ENCODE results near the gene TSPAN9.

TSPAN9 gene

DNA sequence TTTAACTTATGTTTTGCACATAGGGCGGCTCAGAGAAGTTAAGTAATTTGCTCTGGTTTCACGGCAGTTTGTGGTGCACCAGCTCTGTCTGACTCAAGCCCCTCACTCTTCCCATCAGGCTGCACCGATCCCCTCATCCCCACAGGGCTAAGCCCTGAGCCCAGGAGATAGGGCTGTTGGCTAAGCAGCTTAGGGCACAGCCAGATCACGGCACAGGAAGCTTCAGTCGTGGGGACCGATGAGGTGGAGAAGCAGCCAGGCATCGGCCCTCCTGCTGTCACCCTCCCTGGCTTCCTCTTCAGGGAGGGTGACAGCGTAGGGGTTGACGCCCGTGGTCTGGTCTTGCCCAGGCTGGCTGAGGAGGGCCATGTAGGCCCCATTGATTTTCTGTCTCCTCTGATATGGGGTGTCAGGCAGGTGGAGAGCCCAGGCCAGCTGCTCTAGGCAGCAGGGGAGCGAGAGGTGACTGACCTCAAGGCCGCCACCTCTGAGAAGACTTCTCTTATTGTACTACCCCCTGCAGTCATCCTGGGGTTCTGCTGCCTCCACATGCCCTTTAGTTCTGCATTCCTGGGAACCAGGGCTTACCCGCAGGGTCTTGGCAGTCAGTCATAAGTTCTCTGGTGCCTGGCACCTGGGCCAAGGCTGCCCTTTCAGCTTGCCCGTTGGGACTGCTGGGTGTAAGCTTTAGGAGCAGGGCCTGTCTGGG is 166.4 kb downstream of the TSPAN9 start:
- DNase-seq (ENCODE audit: extremely low read depth in 1 of 2, low read depth in 1 of 2) = no peak

DNA sequence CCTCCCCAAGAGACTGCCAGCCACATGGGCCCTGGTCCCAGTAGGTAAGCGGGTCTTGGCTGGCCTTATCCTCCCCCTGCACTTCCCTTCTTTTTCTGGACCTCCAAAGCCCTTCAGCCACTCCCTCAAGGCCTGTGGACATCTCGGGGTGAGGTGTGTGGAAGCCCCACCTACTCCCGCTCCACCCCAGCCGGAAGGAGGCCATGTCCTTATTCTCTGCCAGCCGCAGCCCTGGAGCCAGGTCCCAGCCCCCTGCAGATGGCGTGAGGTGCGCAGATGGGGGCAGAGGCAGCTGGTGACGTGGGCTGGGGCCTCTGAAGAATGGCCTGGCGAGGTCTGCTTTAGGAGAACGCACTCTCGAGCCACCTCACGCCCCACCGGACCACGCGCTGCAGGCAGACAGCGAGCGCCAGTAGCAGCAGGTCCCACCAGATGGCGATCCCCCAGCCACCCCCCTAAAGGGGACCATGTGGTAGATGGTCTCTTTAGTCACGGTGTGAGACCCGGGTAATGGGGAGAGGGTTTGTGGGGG is 167.1 kb downstream of the TSPAN9 start:
- DNase-seq (ENCODE audit: extremely low read depth in 1 of 2, low read depth in 1 of 2) = no peak

- DNase-seq (ENCODE audit: extremely low read depth in 1 of 2, low read depth in 1 of 2) = no peak
Observed at GRCh38 chr12:3246253-3246652, 169.1 kb downstream of the TSPAN9 start.

GRCh38 chr12:3247077-3247476 is 169.9 kb downstream of the TSPAN9 start:
- no peak for DNase-seq (ENCODE audit: extremely low read depth in 1 of 2, low read depth in 1 of 2)

DNA sequence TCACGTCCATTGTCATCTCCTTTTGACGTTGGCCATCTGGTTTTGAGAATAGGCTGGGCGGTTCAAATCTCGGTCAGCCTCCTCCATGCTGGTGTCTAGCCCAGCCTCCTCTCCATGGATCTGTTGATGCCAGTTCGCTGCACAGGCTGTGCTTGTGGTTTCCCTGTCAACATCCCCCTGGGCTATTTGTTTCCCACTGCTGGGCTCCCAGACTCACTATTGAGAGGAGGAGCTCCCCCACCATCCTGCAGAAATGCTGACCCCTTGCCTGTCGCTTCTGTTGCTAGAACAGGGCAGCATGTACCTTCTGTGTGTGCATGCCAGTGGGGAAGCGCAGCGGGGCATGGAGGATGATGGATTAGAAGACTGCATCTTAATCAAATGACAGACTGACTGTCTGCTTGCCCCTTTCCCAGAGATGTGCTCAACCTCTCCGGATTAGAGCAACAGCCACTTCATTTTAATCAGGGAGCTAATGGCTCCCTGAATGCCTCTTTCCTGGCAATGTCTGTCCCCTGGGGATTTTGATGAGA is 170.5 kb downstream of the TSPAN9 start:
- no peak for DNase-seq (ENCODE audit: extremely low read depth in 1 of 2, low read depth in 1 of 2)

- DNase-seq (ENCODE audit: extremely low read depth in 1 of 2, low read depth in 1 of 2) = no peak
Observed at GRCh38 chr12:3249081-3249800, 172.1 kb downstream of the TSPAN9 start.

DNA sequence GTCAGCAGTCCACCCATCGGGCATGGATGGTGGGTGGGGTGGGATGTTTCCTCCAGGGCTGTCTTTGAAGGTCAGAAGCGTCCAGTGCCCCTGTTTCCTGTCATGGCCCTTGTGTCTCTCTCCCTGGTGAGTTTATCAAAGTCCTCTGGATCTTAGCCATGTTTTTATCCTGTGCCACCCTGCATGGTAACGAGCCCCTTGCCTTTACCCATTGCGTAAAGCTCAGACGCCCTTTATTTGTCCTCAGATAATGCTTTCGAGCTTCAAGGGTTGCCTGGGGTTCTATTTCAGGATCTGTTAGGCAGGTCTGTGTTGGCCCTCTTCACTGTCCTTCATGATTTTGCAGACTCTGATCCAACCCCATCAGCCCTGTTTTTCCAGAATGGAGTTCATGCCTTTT is 172.9 kb downstream of the TSPAN9 start:
- DNase-seq (ENCODE audit: extremely low read depth in 1 of 2, low read depth in 1 of 2) = no peak

- no peak for DNase-seq (ENCODE audit: extremely low read depth in 1 of 2, low read depth in 1 of 2)
Observed at GRCh38 chr12:3250576-3250975, 173.4 kb downstream of the TSPAN9 start.

DNA sequence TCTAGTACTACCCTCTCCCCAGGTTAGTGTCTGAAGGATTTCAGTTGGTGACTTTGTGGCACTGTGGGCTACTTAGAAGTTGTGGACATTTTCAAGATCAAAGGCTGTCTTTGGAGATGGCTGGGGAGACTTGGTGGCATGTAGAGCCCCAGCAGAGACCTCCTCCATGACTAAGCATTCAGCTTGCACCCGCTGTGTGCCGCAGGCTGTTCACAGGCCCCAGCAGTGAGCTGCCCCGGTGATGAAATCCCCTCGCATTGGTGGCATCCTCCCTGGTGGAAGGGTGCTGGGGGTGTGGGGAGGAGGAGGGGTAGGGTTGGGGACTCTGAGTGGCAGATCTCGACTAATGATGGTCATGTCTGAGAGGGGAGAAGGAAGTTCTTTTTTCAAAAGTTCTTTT is 173.9 kb downstream of the TSPAN9 start:
- no peak for DNase-seq (ENCODE audit: extremely low read depth in 1 of 2, low read depth in 1 of 2)

DNA sequence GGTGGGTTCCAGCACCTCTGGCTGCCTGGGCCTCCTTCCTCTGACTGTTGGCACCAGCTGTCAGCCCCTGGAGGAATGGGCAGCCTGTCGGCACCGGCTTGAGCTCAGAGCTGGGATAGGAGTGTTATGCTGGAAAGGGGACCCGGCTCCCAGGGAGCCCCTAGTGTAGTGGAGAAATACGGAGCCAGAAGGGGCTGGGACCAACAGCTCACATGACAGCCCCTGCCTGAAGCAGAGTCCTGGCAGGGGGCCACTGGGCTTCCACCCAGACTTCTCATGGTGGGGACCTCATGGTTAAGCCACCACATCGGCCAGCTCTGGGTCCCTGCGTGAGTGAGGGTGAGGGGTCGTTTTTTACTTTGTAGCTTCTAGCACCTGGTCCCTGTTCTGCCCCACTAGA is 174.5 kb downstream of the TSPAN9 start:
- DNase-seq (ENCODE audit: extremely low read depth in 1 of 2, low read depth in 1 of 2) = no peak

GRCh38 chr12:3252450-3252891 is 175.3 kb downstream of the TSPAN9 start:
- DNase-seq (ENCODE audit: extremely low read depth in 1 of 2, low read depth in 1 of 2) = no peak

DNA sequence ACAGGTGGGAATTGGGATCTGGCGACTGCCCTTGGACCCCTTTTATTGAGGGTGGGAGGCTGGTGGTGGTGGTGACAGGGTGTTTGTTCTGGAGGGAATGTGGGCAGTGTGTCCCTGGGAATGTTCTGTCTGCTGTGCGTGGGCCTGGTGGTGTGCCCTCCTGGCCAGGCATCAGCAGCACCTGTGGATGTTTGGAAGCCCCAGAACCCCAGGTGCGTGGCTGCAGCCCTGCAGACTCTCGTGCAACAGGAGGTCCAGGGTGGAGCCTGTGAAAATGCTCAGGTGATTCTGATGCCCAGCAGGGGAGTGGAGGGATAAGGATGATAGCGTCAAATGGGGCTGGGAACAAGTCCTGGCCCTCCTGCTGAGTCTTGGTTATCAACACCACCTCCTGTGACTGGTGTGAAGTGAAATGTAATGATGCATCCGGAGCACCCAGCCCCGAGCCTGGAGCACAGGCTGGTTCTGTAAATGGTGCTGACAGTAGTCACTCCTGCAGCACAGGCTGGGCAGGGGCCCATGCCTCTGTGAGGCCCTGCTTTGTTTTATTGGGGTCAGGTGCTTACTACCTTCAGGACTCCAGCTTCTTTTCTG is 176.6 kb downstream of the TSPAN9 start:
- DNase-seq (ENCODE audit: extremely low read depth in 1 of 2, low read depth in 1 of 2) = no peak

DNA sequence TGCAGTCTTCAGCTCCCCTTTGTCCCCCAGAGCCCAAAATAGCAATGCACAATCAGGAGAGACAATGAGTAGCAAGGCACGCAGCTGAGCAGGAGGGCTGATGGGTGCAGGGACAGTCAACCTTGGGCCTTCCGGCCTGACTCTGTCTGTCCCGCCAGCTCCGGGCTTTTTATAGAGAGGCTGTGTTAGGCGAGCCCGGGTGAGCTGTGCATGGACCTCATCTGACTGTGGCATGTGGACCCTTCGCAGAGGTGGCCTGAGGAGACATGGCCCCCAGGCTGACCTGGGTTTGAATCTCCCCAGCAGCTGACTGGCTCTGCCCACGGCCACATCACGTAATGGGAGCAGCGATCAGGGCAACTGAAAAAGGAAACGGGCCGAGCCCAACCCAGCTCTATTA is 177.9 kb downstream of the TSPAN9 start:
- DNase-seq (ENCODE audit: extremely low read depth in 1 of 2, low read depth in 1 of 2) = no peak

DNA sequence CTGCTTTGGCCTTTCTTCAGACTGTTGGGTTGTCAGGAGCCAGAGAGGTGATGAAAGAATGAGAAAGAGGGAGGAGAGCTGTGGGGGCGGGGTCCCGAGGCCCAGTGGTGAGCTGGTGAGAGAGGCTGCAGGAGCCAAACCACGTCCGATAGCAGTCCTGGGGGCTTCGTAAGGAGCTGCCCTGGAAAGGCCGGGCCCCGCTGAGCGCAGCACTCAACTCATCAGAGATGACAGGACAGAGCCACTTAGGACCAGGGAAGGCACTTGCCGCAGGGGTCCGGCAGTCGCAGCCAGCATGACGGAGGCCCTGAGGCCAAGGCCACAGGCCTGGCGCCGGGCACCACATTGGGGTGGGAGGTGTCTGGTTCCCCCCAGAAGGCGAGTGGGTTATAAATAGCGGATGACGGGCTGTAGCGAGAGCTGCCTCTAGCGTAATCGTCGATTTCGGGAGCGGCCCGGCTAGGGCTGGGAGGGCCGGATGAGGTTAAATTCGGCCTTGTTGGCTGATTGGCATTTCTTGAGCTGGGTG is 179.0 kb downstream of the TSPAN9 start:
- DNase-seq (ENCODE audit: extremely low read depth in 1 of 2, low read depth in 1 of 2) = no peak

- DNase-seq (ENCODE audit: extremely low read depth in 1 of 2, low read depth in 1 of 2) = no peak
Observed at GRCh38 chr12:3257411-3257810, 180.2 kb downstream of the TSPAN9 start.

DNA sequence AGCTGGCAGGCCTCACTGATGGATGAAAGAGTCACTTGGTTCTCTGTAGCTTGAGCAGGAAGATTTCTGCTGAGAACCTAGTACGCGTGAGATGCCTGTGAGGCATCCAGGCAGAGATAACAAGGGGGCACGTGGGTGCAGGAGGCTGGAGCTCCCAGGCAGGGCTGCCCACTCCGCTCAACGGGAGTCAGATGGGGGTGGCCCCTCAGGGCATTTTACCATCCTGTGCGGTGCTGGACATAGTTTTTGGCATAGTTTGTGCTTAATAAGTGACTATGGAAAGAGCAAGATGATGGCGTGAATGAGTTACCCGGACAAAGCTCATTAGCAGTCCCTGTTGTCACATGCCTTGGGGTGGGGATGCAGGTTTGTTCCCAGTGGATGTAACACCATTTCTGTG is 182.8 kb downstream of the TSPAN9 start:
- no peak for DNase-seq (ENCODE audit: extremely low read depth in 1 of 2, low read depth in 1 of 2)

DNA sequence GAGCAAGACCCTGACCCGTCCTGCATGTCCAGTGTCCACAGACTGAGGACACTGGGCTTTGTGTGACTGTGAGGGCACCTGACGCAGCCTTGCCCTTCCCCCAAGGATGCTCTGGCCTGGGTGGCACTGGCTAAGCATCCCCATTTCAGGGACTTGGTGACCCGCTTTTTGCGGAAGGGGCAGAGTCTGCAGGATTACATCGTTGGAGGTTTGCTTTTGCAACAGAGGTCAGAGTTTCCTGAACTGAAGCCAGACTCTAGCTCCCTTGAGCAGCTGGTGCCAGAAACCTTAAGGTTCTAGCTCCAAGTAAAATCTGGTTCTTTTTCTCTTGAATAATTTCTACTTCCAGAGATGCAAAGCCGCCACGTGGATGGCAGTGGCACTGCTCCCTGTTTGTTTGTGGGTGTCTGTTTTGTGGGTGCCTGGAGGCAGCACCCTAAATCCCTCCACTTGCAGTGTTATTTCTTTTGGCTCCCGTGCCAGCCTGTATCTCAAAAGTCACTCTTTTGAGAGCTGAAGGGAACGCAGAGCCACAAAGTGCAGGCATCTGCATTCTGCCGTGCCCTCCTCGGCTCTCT is 184.7 kb downstream of the TSPAN9 start:
- no peak for DNase-seq (ENCODE audit: extremely low read depth in 1 of 2, low read depth in 1 of 2)

DNA sequence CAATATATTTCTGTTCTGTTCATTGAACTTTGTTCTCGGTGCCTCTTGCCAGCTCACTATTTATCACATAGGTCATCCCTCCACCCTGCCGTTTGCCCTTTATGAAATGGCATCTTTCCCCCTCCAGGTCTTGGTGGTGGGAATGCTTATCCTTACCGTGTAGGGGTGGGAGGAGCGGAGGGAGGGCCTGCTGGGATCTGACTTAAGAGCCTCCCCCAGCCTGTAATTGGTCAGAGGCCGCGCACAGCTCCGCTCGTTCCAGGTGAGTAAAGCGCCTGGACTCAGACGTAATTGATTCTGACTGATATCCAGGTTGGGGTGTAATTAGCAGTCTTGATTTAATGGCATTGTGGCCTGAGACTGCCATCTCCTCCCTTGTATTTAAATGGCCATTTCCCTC is 185.3 kb downstream of the TSPAN9 start:
- DNase-seq (ENCODE audit: extremely low read depth in 1 of 2, low read depth in 1 of 2) = no peak

GRCh38 chr12:3263282-3263681 is 186.1 kb downstream of the TSPAN9 start:
- no peak for DNase-seq (ENCODE audit: extremely low read depth in 1 of 2, low read depth in 1 of 2)

- no peak for DNase-seq (ENCODE audit: extremely low read depth in 1 of 2, low read depth in 1 of 2)
Observed at GRCh38 chr12:3263939-3264922, 187.1 kb downstream of the TSPAN9 start.
